NB4 (cell line): ENCODE results near the gene DDC.

Source experiments
- CTCF ChIP-seq: IDR thresholded peaks from one replicate; pipeline ENCODE4 v1.5.1; 2012; ENCODE audit warnings: low read depth, low read length
- MAX ChIP-seq: IDR thresholded peaks from 2 replicates; pipeline ENCODE4 v1.6.1; 2011; ENCODE audit warnings: low read depth, low read length
- MYC ChIP-seq: IDR thresholded peaks from 2 replicates; pipeline ENCODE4 v1.6.1; 2011; ENCODE audit warnings: low read depth, low read length
- POLR2A ChIP-seq: IDR thresholded peaks from 2 replicates; pipeline ENCODE4 v1.6.1; 2011; ENCODE audit warnings: mild to moderate bottlenecking; ENCODE audit not compliant: insufficient read length; ENCODE audit errors: extremely low read depth

GRCh38 chr7:50427518-50427917, 137.7 kb downstream of the DDC start:
- no peak for TF ChIP-seq POLR2A
- TF ChIP-seq CTCF = no peak
- TF ChIP-seq MYC = no peak
- TF ChIP-seq MAX = no peak
